Measurements from ENCODE around the gene COL10A1.

The COL10A1 gene

GRCh38 chr6:116102873-116103272 is 23.1 kb downstream of the COL10A1 start:
- Histone ChIP-seq H3K27me3 (ENCODE audit: insufficient read depth, poor library complexity, severe bottlenecking) (no peaks in the 10 kb centered on the region), H3K4me3 (replicated peaks; ENCODE audit: insufficient read depth, low read length) (no peak overlapping the region), H3K27ac (replicated peaks) (no peak overlapping the region)
- DNase-seq (ENCODE audit: low read depth in 1 of 2, low spot score in 1 of 2): no peak
- TF ChIP-seq POLR2AphosphoS5 (IDR thresholded peaks at IDR 0.05; ENCODE audit: low read depth): no peak
- peak; percentile 72; the same call in 1 of the 2 replicates for TF ChIP-seq SPI1 (IDR thresholded peaks at IDR 0.05; ENCODE audit: borderline replicate concordance, low read depth)
- no peak for TF ChIP-seq GABPA (IDR thresholded peaks at IDR 0.05; ENCODE audit: low read depth)
- no peak for TF ChIP-seq REST (IDR thresholded peaks at IDR 0.05; ENCODE audit: insufficient replicate concordance, low read depth)
- TF ChIP-seq CTCF (IDR thresholded peaks at IDR 0.05; ENCODE audit: insufficient read depth, low read length): no peak

GRCh38 chr6:116101790-116102189 is 24.1 kb downstream of the COL10A1 start:
- no peak for TF ChIP-seq REST (IDR thresholded peaks at IDR 0.05; ENCODE audit: insufficient replicate concordance, low read depth)
- no peak for TF ChIP-seq GABPA (IDR thresholded peaks at IDR 0.05; ENCODE audit: low read depth)
- no peak for TF ChIP-seq SPI1 (IDR thresholded peaks at IDR 0.05; ENCODE audit: borderline replicate concordance, low read depth)
- TF ChIP-seq POLR2AphosphoS5 (IDR thresholded peaks at IDR 0.05; ENCODE audit: low read depth): no peak
- no peak for TF ChIP-seq CTCF (IDR thresholded peaks at IDR 0.05; ENCODE audit: insufficient read depth, low read length)
- no peak for DNase-seq (ENCODE audit: low read depth in 1 of 2, low spot score in 1 of 2)
- no peak overlapping the region for H3K27ac ChIP-seq (replicated peaks)
- H3K4me3 ChIP-seq (replicated peaks; ENCODE audit: insufficient read depth, low read length): peak overlapping the region; percentile 71
- H3K27me3 ChIP-seq (ENCODE audit: insufficient read depth, poor library complexity, severe bottlenecking): no peaks in the 10 kb centered on the region

- peak overlapping the region; percentile 80 for H3K27ac ChIP-seq (replicated peaks)
- no peak for DNase-seq (ENCODE audit: low read depth in 1 of 2, low spot score in 1 of 2)
- no peak for TF ChIP-seq SPI1 (IDR thresholded peaks at IDR 0.05; ENCODE audit: borderline replicate concordance, low read depth)
- no peak for TF ChIP-seq CTCF (IDR thresholded peaks at IDR 0.05; ENCODE audit: insufficient read depth, low read length)
- TF ChIP-seq GABPA (IDR thresholded peaks at IDR 0.05; ENCODE audit: low read depth): no peak
- no peak for TF ChIP-seq POLR2AphosphoS5 (IDR thresholded peaks at IDR 0.05; ENCODE audit: low read depth)
- TF ChIP-seq REST (IDR thresholded peaks at IDR 0.05; ENCODE audit: insufficient replicate concordance, low read depth): no peak
- no peaks in the 10 kb centered on the region for H3K27me3 ChIP-seq (ENCODE audit: insufficient read depth, poor library complexity, severe bottlenecking)
- peak overlapping the region; percentile 71 for H3K4me3 ChIP-seq (replicated peaks; ENCODE audit: insufficient read depth, low read length)
Measured at GRCh38 chr6:116101302-116101718, 24.6 kb downstream of the COL10A1 start.
